Measurements from ENCODE around the gene KIAA1549. TPM values are rescaled to one million over a fixed set of nuclear protein-coding genes. Genes with fewer than 3 reads are reported as not detected.

KIAA1549 gene
- total RNA-seq, 3 donors from 2014 or later (not counting 1 experiment from before 2014, with no cell fraction given): 0.08 to 0.09 (median 0.09) TPM

DNA sequence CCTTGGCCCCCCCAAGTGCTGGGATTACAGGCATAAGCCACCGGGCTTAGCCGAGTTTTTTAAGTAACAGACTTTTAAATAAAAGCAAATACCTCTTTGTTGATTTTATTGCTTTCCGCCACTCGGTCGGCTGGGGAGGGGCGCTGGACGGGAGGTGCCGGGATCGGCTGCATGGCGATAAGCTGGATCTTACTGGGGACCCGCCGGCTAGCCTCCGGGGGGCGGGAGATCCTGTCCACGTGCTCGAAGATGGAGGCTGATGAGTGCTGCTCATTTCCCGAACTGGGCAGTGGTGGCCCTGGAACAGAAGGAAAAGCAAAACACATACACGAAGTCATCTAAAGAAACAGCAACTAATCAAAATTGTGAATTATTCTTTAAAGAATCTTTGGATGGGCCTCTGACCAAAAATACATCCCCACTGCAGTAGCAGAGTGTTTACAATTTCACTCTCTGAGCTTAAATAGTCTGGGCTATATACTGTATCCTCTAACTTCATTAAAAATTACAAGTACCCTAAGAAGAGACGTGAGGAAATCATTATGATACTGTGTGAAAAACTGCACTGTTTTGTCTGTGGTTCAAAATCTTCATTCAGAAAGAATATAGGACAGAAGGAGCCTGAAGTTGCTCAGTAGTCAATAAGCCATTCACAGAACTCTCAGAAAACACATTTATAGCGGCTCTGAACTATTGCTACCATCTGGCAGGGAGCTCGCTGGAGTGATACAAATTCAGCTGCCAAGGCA lies 110.0 kb downstream of the KIAA1549 start:
- no peaks in the 10 kb centered on the region for H3K27me3 ChIP-seq (ENCODE audit: control insufficient read depth, insufficient read depth, low read length)
- H3K4me3 ChIP-seq (ENCODE audit: low read length): no peak overlapping the region
- H3K4me1 Mint-ChIP-seq: peaks cover 7 to 10% of the 10 kb centered on the region in 2 donors
- WGBS (ENCODE audit: insufficient coverage): 97% methylated on average over 20 of the region's 21 CpGs
- no peak overlapping the region for H3K27ac Mint-ChIP-seq
- no peaks in the 10 kb centered on the region for H3K9me3 Mint-ChIP-seq
- H3K27me3 Mint-ChIP-seq (ENCODE audit: low read depth in 2 of 2): peaks cover 0 to 2% of the 10 kb centered on the region in 2 donors
- no peaks in the 10 kb centered on the region for H3K36me3 ChIP-seq (ENCODE audit: control insufficient read depth, insufficient read depth, low read length)
- no peak overlapping the region for H3K27ac ChIP-seq (ENCODE audit: low read length)
- DNase-seq (no peak), ATAC-seq (no peak)
- H3K36me3 Mint-ChIP-seq: no peaks in the 10 kb centered on the region
- no peaks in the 10 kb centered on the region for H3K9me3 ChIP-seq (ENCODE audit: control insufficient read depth, insufficient read depth, low read length)
- TF ChIP-seq, protein P1, sequence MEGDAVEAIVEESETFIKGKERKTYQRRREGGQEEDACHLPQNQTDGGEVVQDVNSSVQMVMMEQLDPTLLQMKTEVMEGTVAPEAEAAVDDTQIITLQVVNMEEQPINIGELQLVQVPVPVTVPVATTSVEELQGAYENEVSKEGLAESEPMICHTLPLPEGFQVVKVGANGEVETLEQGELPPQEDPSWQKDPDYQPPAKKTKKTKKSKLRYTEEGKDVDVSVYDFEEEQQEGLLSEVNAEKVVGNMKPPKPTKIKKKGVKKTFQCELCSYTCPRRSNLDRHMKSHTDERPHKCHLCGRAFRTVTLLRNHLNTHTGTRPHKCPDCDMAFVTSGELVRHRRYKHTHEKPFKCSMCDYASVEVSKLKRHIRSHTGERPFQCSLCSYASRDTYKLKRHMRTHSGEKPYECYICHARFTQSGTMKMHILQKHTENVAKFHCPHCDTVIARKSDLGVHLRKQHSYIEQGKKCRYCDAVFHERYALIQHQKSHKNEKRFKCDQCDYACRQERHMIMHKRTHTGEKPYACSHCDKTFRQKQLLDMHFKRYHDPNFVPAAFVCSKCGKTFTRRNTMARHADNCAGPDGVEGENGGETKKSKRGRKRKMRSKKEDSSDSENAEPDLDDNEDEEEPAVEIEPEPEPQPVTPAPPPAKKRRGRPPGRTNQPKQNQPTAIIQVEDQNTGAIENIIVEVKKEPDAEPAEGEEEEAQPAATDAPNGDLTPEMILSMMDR (IDR thresholded peaks at IDR 0.05): no peak
- intact Hi-C loops (cut with micrococcal nuclease): no loop called here
- H3K4me1 ChIP-seq (ENCODE audit: control insufficient read depth, insufficient read depth, low read length): peaks cover 8% of the 10 kb centered on the region
- H3K4me3 Mint-ChIP-seq: no peak overlapping the region

DNA sequence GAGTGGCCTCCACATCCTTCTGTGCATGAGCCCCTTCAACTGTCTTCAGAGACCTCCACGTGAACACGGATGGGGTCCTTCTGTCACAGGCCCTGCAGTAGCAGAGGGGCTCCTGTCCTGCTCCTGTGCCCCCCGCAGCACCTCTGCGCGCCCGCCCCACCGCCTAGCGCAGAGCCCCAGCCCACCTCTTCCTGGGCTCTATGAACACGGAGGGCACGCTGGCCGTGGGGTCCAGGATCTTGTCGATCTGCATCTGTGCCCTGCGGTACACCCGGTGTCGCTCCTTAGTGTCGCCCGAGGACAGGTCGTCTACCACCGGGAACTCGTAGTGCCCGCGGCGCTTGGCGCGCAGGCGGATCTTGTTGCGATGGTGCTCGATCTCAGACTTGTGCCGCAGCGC lies 111.8 kb downstream of the KIAA1549 start:
- Mint-ChIP-seq H3K4me3 (no peak overlapping the region), H3K36me3 (no peaks in the 10 kb centered on the region), H3K9me3 (no peaks in the 10 kb centered on the region), H3K27me3 (ENCODE audit: low read depth in 2 of 2) (peaks cover 0 to 2% of the 10 kb centered on the region in 2 donors), H3K4me1 (peaks cover 0 to 5% of the 10 kb centered on the region in 2 donors), H3K27ac (no peak overlapping the region)
- TF ChIP-seq, protein P1 (IDR thresholded peaks at IDR 0.05): no peak
- no peaks in the 10 kb centered on the region for H3K27me3 ChIP-seq (ENCODE audit: control insufficient read depth, insufficient read depth, low read length)
- DNase-seq (no peak), ATAC-seq (no peak)
- no peaks in the 10 kb centered on the region for H3K9me3 ChIP-seq (ENCODE audit: control insufficient read depth, insufficient read depth, low read length)
- no peaks in the 10 kb centered on the region for H3K4me1 ChIP-seq (ENCODE audit: control insufficient read depth, insufficient read depth, low read length)
- no peaks in the 10 kb centered on the region for H3K36me3 ChIP-seq (ENCODE audit: control insufficient read depth, insufficient read depth, low read length)
- WGBS (ENCODE audit: insufficient coverage): 97% methylated on average over 30 of the region's 30 CpGs
- H3K27ac ChIP-seq (ENCODE audit: low read length): no peak overlapping the region
- no peak overlapping the region for H3K4me3 ChIP-seq (ENCODE audit: low read length)
- intact Hi-C loops (cut with micrococcal nuclease): no loop called here

DNA sequence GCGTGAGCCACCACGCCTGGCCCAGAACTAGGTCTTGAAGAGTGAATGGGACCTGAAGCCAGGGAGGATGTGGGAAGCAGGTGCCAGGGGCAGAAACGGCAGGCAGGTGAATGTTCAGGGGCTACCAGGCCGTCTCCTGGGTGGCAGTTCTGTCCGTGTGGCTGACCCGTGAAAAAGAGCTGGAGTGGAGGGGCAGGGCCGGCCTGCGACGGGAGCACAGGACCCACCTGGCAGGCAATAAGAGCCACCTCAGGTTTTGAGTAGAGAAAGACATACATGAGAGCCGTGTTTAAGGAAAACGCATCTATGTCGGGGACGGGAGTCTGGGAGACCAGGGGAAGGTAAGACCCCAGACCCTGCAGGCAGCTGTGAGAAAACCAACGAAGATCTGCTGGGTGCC lies 112.5 kb downstream of the KIAA1549 start:
- Histone ChIP-seq H3K9me3 (ENCODE audit: control insufficient read depth, insufficient read depth, low read length) (no peaks in the 10 kb centered on the region), H3K4me1 (ENCODE audit: control insufficient read depth, insufficient read depth, low read length) (no peaks in the 10 kb centered on the region), H3K27ac (ENCODE audit: low read length) (no peak overlapping the region), H3K36me3 (ENCODE audit: control insufficient read depth, insufficient read depth, low read length) (no peaks in the 10 kb centered on the region), H3K27me3 (ENCODE audit: control insufficient read depth, insufficient read depth, low read length) (no peaks in the 10 kb centered on the region), H3K4me3 (ENCODE audit: low read length) (no peak overlapping the region)
- H3K27me3 Mint-ChIP-seq (ENCODE audit: low read depth in 2 of 2): peaks cover 0 to 2% of the 10 kb centered on the region in 2 donors
- no peak overlapping the region for H3K27ac Mint-ChIP-seq
- 90% methylated on average over 14 of the region's 14 CpGs for WGBS (ENCODE audit: insufficient coverage)
- DNase-seq: no peak
- intact Hi-C loops (cut with micrococcal nuclease): no loop called here
- no peak for ATAC-seq
- no peaks in the 10 kb centered on the region for H3K9me3 Mint-ChIP-seq
- H3K4me3 Mint-ChIP-seq: no peak overlapping the region
- H3K36me3 Mint-ChIP-seq: no peaks in the 10 kb centered on the region
- TF ChIP-seq, protein P1 (IDR thresholded peaks at IDR 0.05): no peak
- peaks cover 0 to 5% of the 10 kb centered on the region in 2 donors for H3K4me1 Mint-ChIP-seq

DNA sequence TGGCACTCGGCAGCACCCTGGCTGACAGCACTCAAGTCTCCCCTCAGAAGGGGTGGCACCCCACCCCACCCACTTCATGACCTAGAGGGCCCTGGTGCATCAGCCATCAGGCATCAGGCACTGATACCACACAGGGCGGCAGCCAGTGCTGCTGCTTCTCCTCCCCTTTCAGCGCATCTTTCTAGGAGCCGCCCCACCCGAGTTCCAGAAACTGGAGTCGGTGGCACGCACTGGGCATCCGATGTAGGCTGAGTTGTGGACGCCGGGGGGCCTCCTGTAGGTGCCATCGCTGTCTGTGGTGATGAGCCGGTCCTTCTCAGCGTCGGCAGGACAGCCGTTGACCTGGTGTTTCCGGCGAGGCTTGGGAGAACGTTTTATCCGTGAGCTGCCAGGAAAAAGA lies 113.4 kb downstream of the KIAA1549 start:
- Mint-ChIP-seq H3K27ac (no peak overlapping the region), H3K4me1 (peaks cover 0 to 5% of the 10 kb centered on the region in 2 donors), H3K27me3 (ENCODE audit: low read depth in 2 of 2) (peaks cover 0 to 2% of the 10 kb centered on the region in 2 donors), H3K36me3 (no peaks in the 10 kb centered on the region), H3K4me3 (no peak overlapping the region), H3K9me3 (no peaks in the 10 kb centered on the region)
- H3K4me1 ChIP-seq (ENCODE audit: control insufficient read depth, insufficient read depth, low read length): no peaks in the 10 kb centered on the region
- WGBS (ENCODE audit: insufficient coverage): 92% methylated on average over 19 of the region's 19 CpGs
- intact Hi-C loops (cut with micrococcal nuclease): no loop called here
- no peak overlapping the region for H3K4me3 ChIP-seq (ENCODE audit: low read length)
- no peaks in the 10 kb centered on the region for H3K9me3 ChIP-seq (ENCODE audit: control insufficient read depth, insufficient read depth, low read length)
- H3K36me3 ChIP-seq (ENCODE audit: control insufficient read depth, insufficient read depth, low read length): no peaks in the 10 kb centered on the region
- no peak for DNase-seq
- no peak overlapping the region for H3K27ac ChIP-seq (ENCODE audit: low read length)
- no peak for ATAC-seq
- H3K27me3 ChIP-seq (ENCODE audit: control insufficient read depth, insufficient read depth, low read length): no peaks in the 10 kb centered on the region
- TF ChIP-seq, protein P1 (IDR thresholded peaks at IDR 0.05): no peak

All from natural killer cell (primary cell).